ENCODE measurements around the gene NGFR.

NGFR gene

DNA sequence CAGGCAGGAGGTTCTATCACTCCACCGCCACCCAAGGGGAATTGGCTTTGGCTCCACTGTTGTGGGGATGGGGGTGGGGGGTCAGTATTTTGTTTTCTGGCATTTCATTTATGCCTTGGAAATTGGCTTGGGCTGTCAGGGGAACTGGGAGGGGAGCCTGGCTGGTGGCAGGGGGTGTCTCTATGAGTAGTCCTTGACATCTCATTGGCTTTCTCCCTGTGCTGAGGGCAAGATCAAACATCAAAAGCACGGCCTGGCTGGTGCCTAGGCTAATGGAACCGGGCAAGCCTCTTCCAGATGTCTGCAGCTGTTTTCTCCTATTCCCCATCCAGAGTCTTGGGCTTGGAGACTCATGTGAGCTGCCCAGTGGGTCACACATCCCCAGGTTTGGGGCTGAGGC, 17.4 kb upstream of the NGFR start:
- DNase-seq (ENCODE audit: low read depth), result no peak
- H3K4me3 ChIP-seq (ENCODE audit: low read depth, low read length), result no peak overlapping the region
- in situ Hi-C loops (cut with HindIII; ENCODE audit: low sequenced_read_pairs), result loop anchor here (5.0 kb wide), 1 partner anchor 40 kb away; no protein-coding TSS in a partner anchor
- TF ChIP-seq, protein P1, sequence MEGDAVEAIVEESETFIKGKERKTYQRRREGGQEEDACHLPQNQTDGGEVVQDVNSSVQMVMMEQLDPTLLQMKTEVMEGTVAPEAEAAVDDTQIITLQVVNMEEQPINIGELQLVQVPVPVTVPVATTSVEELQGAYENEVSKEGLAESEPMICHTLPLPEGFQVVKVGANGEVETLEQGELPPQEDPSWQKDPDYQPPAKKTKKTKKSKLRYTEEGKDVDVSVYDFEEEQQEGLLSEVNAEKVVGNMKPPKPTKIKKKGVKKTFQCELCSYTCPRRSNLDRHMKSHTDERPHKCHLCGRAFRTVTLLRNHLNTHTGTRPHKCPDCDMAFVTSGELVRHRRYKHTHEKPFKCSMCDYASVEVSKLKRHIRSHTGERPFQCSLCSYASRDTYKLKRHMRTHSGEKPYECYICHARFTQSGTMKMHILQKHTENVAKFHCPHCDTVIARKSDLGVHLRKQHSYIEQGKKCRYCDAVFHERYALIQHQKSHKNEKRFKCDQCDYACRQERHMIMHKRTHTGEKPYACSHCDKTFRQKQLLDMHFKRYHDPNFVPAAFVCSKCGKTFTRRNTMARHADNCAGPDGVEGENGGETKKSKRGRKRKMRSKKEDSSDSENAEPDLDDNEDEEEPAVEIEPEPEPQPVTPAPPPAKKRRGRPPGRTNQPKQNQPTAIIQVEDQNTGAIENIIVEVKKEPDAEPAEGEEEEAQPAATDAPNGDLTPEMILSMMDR (IDR thresholded peaks at IDR 0.05; ENCODE audit: low read depth, low read length, missing control alignments), result no peak

DNA sequence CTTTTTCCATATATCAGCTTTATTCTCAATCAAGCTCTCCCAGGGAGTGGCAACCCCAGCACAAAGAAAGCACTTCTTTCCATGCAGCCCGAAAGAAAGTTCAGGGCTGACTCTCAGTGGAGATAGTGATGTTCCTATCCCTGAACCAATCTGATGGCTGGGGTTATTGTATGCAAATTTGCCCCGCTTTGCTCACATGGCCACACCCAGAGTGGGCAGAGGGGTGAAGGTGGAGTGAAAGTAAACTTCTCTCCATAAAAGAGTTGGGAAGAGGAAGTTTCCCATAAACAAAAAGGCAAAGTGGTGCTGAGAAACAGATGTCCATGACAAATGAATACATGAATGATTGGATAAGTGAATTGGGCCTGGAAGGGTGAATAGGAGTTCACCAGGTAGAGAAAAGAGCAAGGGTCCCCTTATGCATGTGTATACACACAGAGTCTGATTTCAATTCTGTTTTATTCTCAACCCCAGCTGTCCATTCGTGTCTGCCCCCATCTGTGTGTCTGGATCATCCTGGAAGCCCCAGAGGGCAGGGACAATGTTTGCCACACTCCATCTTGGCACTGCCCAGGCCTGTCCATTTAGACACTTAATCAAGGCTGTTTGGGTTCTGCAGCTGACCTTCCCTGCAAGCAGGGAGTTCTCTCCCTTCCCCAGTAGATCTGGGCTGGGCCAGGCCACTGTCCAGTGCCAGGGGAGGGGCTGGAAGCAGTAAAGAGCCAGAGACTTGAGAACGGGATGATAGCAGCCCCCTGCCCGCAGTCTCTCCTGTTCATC, 14.1 kb upstream of the NGFR start:
- DNase-seq (ENCODE audit: low read depth), result no peak
- H3K4me3 ChIP-seq (ENCODE audit: low read depth, low read length), result no peak overlapping the region
- TF ChIP-seq, protein P1 (IDR thresholded peaks at IDR 0.05; ENCODE audit: low read depth, low read length, missing control alignments), result no peak
- in situ Hi-C loops (cut with HindIII; ENCODE audit: low sequenced_read_pairs), result no loop called here

DNA sequence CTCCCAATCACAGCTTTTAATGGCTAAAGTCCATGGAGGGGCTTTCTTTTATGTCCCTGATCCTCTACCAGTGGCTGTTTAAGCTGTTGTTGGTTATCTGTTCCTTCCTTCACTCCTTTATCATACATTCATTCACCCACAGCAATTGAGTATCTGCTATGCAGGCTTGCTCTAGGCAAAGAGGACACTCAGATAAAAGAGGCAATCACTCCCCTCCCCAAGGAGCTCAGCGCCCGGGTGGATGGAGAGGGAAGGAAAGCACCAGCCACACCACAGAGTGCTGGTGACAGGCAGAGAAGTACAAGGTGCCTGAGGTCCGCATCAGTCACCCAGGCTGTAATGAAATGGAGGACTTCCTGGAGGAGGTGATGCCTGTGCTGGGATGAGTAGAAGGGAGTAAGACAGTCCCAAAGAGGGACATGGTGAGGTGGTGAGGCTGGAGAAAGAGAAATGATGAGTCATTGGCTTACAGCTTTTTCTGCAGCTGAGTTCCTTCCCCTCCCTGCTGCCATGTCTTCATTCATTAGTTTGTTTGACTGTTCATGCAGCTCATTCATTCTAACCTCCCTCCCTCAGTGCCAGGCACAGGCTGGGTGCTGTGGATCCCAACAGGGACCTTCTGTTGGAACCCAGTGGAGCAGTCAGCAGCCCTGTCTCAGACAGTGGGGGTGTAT, 12.8 kb upstream of the NGFR start:
- DNase-seq (ENCODE audit: low read depth), result no peak
- TF ChIP-seq, protein P1 (IDR thresholded peaks at IDR 0.05; ENCODE audit: low read depth, low read length, missing control alignments), result no peak
- H3K4me3 ChIP-seq (ENCODE audit: low read depth, low read length), result no peak overlapping the region
- in situ Hi-C loops (cut with HindIII; ENCODE audit: low sequenced_read_pairs), result no loop called here

DNA sequence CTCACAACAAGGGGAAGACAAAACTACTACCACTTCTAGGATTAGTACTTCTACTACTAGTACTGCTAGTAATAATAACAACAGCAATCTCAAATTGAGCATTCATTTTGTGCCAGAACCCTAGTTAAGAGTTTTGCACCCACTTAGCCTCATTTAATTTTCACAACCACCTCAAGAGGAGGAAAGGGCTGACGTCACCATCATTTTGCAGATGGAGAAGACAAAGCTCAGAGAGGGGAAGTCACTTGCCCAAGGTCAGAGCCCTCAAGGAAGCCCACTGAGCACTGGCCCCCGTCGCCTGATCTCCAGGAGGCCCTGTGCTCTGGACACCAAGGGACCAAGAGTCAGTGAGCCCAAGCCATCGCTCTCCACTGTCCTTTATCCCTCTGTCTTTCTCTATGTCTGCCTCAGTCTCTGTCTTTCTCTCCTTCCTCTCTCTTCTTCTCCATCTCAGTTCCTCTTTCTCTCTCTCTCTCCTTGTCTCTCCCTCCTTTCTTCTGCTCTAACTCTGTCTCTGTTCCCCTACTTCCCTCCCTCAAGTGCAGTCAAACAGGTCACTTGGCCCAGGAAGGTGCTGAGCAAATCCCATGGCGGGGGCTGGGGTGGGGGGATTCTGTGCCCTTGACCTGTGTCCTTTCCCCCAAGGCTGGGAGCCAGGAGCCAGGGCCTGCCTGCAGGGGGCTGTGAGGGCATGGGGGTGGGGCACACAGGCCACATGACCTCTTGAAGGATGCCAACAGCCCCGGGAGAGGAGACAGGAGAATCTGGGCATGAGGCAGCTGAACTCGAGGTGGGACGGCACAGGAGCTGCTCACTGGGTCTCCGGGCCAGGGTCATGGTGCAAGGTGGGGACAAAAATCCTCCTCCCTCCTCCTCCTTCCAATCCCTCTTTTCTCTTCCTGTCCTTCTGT, 11.2 kb upstream of the NGFR start:
- no peak for DNase-seq (ENCODE audit: low read depth)
- TF ChIP-seq, protein P1 (IDR thresholded peaks at IDR 0.05; ENCODE audit: low read depth, low read length, missing control alignments), result no peak
- H3K4me3 ChIP-seq (ENCODE audit: low read depth, low read length), result no peak overlapping the region
- in situ Hi-C loops (cut with HindIII; ENCODE audit: low sequenced_read_pairs), result no loop called here

DNA sequence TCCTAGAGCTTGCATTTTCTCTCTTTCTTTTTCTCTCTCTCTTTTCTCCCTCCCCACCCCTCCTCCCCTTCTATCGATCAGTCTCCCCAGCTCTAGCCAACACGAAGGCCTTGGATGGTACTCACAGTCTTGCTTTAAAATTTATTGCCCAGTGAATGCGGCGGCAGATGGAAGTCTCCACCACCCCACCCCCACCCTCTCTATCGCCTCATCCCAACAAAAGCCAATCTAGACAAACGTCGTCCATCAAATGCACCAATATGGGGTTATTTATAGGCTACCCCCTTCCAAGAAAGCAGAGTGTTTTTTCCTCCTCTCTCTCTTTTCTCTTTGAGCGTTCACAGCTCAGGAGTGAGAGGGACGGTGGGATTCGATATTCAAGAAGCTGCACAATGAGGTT, 10.5 kb upstream of the NGFR start:
- in situ Hi-C loops (cut with HindIII; ENCODE audit: low sequenced_read_pairs), result no loop called here
- DNase-seq (ENCODE audit: low read depth), result no peak
- H3K4me3 ChIP-seq (ENCODE audit: low read depth, low read length), result no peak overlapping the region
- TF ChIP-seq, protein P1 (IDR thresholded peaks at IDR 0.05; ENCODE audit: low read depth, low read length, missing control alignments), result no peak

DNA sequence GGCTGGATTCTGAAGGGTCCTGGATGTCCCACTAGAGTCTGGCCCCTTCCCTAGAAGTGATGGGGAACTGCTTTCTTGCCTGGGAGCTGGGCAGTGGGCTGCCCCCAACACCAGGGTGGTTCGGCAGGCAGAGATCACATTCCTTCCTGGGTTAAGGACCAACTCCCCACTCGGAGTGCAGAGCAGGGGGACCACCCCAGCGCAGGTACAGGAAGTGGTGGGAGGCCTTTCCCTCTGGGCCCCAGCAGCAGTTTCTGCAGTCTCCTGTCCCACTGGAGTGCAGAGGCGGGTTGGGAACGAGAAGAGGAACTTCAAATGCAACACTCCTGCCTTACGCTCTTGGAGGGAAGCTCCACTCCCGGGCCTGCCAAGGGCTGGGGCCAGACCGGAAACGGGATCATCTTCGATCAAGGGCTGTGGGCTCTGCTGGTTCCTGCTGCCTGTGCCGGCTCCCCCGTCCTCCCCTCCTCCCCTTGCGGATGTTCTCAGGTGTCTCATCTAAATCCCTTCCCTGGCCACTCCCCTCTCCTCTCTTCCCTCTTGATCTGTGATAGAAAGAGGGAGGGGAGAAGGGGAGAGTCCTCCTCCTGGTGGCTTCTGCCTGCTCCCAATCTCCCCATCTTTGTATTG, 9.0 kb upstream of the NGFR start:
- in situ Hi-C loops (cut with HindIII; ENCODE audit: low sequenced_read_pairs), result no loop called here
- no peak overlapping the region for H3K4me3 ChIP-seq (ENCODE audit: low read depth, low read length)
- no peak for DNase-seq (ENCODE audit: low read depth)
- TF ChIP-seq, protein P1 (IDR thresholded peaks at IDR 0.05; ENCODE audit: low read depth, low read length, missing control alignments), result no peak
